Non-pigmented ciliary epithelial cell (primary cell): ENCODE data around the gene SLC44A3.

Source experiments
- DNase-seq: peaks from one replicate; pipeline ENCODE4 v3.0.0-alpha.2; 2010; ENCODE audit warnings: low read depth

Gene SLC44A3

GRCh38 chr1:94819945-94820746, at the start of gene SLC44A3:
TSS of gene SLC44A3 (plus strand) at chr1:94820357. CDS start at chr1:94820452, 95 bp downstream.
- DNase-seq = no peak

GRCh38 chr1:94772230-94772641, 47.9 kb upstream of the SLC44A3 start:
- DNase-seq = no peak

DNA sequence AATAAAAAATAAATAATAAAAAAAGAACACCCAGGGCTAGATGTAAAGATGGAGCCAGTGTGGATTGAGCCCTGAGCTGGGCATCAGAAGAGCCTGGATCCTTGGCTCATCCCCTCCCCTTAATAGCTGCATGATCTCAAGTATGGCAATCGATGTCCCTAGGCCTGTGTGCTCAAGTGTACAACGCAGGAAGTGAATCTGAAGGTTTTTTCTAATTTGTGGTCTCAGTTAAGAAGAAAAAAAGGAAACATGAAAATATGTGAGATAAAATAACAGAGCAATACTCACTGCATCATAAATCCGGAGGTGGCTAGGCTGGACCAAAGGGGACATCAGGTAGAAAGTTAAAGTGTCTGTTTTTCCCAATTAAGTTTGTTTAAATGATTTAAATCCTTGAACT, 47.3 kb upstream of the SLC44A3 start:
- DNase-seq = no peak

DNA sequence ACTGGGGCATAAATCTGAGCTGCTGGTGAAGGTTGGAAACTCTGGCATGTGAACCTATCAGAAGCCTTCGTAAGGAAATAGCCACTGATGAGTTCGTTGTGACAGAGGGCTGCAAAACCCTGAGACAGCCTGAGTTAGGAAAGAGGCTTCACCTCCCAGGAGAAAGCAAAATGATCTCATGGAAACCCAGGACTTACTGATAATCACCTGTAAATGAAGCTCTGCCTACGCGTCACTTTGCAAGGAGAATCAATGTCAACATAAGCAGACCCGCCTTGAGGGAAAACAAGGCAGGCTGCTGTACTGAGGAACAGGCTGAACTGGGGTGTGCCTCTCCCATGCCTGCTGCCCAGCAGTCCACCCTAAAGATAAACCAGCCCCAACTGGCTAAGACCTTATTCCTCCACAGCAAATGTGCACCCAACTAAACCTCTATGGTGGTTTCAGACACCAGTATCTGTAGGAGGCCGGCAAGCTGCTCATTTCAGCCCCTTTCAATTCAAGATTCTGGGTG, 46.8 kb upstream of the SLC44A3 start:
- no peak for DNase-seq

DNA sequence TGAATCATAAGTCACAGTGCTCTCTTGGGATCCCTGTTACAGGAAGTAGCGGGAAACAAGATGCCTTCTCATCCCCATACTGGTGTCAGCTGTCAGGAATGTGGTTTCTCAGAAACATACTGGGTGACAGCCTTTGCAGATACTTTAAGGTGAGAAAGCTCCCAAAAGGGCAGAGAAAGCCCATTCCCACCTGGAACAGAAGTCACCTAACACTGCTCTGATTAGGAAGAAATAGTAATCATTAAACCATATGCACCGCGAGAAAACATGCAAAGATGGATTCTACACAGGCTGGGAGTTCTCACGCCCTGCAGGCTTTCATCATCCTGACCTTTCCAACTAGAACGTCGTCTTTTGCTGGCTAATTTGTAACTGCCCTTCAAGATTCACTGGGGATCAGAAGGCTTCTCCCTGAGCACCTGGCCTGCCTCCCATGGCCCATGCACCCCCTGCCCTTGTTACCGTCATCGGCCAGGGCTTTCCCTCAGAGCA, 46.2 kb upstream of the SLC44A3 start:
- DNase-seq = no peak

DNA sequence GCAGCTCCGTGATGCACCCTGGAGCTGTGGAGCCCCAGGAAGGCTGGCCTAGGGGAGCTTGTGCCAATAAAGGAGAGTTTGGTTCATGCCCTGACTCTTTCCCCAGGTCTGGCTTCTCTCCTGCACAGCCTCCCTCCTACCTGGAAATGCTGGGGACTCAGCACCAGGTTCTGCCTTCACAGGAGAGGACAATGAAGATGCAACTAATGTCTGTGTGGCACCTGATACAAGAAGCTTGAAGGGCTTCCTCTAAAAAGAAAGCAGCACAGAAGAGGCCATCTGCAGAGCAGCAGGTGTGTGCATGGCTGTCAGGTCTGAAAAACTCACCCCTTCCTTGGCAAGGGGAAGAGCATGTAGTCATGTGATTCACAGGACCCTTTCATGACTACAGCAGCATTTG, 43.7 kb upstream of the SLC44A3 start:
- no peak for DNase-seq

- no peak for DNase-seq
These were observed 42.9 kb upstream of the SLC44A3 start for GRCh38 chr1:94777281-94777680.

- DNase-seq = no peak
These were observed 41.3 kb upstream of the SLC44A3 start for GRCh38 chr1:94778808-94779207.

DNA sequence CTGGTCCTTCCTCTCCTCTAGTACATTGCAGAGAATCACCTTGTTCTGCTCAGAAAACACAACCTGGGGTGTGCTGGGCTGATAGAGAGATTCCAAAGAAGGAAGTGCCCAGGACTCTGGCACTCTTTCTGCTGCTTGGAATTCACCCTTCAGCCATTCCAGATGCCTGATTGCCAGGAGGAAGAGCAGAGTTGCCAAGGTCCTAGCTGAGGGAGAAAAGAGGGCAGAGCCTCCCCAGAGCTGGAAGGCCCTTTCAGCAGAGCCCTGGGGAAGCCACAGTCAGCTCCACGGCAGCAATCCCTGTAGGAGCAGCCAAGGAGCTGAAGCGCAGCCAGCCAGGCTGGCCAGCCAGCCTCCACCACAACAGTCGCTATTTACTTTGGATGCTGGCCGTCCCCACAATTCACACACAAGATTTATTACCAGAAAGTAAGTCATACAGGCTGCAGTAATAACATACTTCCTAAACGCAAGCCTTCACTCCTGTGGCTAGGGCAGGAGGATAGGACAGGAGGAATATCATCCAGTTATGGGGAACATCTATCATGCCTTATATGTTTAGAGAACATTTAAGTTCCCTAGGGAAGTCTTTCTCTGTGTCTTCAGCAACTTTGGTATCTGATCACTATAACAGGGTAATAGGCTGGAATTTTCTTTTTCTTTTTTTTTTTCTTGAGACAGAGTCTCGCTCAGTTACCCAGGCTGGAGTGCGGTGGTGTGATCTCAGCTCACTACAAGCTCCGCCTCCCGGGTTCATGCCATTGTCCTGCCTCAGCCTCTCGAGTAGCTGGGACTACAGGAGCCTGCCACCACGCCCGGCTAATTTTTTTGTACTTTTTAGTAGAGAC, 36.6 kb upstream of the SLC44A3 start:
- DNase-seq = no peak

DNA sequence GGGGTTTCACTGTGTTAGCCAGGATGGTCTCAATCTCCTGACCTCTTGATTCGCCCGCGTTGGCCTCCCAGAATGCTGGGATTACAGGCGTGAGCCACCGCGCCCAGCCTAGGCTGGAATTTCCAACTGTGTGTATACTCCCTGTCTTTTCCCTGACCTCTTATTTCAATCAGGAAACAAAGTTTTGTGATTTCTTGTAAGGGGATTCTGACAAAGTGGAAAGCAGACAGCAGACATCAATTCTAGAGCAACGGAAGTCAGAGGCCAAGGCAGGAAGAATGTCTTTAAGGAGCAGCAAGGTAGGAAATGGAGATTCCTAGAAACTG, 36.0 kb upstream of the SLC44A3 start:
- no peak for DNase-seq

- DNase-seq = no peak
These were observed 32.5 kb upstream of the SLC44A3 start for GRCh38 chr1:94787691-94788090.

- no peak for DNase-seq
These were observed 29.9 kb upstream of the SLC44A3 start for GRCh38 chr1:94790246-94790645.

DNA sequence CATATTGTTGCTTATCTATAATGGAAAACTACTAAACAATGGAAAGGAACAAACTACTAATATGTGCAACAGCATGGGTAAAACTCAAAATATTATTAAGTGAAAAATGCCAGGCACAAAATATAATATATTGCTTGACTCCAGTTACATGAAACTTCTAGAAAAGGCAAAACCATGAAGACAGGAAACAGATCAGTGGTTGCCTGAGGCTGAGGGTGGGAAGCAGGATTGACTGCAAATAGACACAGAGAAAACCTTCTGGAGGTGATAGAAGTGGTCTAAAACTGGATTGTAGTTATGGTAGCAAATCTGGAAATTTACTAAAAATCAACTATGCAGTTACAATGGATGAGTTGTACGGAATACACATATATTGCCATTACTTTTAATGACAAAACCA, 29.5 kb upstream of the SLC44A3 start:
- no peak for DNase-seq

DNA sequence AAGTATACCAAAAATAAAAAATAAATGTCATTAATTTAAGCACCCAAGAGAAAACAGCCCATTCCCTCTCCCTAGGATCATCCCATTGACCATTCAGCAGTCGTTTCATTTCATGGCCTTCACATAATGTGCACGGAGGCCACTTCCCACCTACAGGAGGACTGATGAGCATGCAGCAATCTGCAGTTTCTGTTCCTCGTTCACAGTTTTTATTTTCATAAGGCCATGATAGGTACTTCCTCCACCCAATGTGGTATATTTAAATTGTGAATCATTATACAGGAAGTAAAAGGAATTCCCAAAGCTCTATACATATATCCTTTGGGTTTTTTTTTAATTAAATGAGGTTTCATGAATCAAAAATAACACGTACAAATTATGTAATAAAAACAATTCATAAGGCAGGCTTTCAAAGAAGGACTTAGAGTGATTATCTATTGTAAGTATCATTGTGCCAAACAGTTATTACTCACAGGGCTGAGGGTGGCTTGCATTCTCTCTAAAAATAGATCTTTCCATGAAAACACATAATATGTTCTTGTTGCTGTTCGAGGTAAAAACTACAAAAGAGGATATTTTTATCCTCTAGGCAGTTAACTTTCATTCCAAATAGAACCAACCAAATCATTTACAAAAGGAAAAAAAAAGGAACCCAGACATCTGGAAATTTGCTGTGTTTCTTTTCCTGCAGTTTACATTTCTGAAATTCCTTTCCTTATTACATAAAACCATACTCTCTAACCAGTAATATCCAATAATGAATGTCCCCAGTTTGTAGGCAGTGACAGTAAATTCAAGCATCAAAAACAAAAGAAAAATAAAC, 27.5 kb upstream of the SLC44A3 start:
- no peak for DNase-seq

DNA sequence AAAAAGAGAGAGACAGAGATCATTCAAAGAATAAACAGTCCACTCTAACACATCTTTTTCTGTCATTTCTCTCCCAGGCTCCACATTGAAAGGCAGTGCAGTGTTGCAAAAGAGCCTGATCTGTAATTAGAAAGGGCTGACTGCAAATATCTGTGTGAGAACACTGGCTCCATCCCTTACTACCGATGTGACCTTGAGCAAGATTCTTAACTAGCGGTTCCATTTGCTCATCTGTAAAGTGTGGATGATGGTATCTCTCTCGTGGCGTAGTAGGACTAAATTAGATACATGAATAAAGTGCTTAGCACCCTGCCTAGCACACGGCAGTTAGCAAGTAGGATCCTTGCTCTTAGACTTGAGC, 26.9 kb upstream of the SLC44A3 start:
- no peak for DNase-seq

DNA sequence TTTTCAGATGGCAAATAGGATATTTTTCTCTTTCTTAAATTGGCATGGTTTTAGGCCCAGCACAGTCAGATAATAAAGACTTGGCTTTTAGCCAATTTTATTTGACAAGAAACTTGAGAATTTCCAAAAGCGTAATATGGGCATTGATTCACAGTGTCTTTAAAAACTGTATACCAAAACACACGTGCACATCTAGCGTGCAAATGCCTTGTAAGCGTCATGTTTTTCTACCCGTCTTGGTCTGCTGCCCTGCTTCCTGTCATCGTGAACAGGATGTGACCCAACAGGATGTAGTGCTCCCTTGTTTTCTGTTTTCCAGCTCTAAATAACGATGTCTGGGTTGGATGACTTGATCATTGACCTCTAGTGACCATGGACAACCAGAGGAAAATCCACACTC, 24.7 kb upstream of the SLC44A3 start:
- no peak for DNase-seq

DNA sequence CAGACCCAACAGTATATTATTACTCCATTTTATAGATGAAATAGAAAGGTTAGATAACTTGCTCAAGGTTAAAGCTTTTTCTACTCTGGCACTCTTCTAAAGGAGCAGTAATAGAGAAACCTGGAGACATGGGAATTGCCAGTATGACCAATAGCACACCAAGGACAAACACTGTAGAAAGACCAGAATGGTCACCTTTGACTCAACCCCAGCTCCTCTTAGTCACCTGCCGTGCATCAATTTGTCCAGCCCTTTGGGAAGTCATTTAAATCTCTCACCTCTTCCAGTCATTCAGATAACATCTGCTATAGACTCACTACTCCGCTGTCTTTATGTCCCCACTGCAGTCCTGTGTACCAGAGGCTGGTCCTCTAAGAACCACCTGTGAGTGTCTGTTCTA, 23.9 kb upstream of the SLC44A3 start:
- no peak for DNase-seq

DNA sequence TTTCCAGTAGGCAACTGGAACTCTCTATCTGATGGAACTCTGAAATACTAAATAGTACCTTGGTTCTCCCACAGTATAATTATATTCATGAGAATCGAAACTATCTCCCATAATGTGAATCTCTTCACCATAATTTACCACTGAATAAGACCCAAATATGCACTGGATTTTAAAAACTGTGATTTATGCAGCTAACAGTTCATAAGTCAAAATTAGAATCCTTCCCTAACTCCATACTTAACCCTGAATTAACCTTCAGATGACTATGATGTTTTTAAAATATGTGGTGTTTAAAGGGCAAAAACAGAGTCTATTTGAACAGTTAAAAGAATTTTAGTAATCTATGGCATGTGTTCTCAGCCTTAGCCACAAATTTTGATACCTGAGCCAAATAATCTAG, 22.9 kb upstream of the SLC44A3 start:
- no peak for DNase-seq

GRCh38 chr1:94798054-94798453, 22.1 kb upstream of the SLC44A3 start:
- no peak for DNase-seq

DNA sequence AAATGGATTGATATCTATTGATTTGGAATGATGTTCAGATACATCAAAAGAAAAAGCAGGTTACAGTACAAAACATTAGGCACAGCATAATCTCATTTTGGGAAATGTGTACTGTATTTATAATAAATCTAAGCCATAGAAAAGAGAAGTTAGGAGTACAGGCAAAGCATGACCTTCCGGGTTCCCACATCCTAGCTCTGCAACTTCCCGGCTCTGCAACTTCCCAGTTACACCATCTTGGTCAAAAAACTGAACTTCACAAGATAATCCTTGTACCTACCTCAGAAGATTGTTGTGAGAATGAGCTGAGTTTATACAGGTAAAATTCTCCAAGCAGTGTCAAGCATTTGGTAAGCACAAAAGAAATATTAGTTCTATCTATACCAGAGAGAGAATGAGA, 21.7 kb upstream of the SLC44A3 start:
- no peak for DNase-seq

GRCh38 chr1:94799206-94799605, 21.0 kb upstream of the SLC44A3 start:
- no peak for DNase-seq

- peak; percentile 77 for DNase-seq
These were observed 18.1 kb upstream of the SLC44A3 start for GRCh38 chr1:94801919-94802546.
